ENCODE measurements around the gene ABCB6.

ABCB6 gene

DNA sequence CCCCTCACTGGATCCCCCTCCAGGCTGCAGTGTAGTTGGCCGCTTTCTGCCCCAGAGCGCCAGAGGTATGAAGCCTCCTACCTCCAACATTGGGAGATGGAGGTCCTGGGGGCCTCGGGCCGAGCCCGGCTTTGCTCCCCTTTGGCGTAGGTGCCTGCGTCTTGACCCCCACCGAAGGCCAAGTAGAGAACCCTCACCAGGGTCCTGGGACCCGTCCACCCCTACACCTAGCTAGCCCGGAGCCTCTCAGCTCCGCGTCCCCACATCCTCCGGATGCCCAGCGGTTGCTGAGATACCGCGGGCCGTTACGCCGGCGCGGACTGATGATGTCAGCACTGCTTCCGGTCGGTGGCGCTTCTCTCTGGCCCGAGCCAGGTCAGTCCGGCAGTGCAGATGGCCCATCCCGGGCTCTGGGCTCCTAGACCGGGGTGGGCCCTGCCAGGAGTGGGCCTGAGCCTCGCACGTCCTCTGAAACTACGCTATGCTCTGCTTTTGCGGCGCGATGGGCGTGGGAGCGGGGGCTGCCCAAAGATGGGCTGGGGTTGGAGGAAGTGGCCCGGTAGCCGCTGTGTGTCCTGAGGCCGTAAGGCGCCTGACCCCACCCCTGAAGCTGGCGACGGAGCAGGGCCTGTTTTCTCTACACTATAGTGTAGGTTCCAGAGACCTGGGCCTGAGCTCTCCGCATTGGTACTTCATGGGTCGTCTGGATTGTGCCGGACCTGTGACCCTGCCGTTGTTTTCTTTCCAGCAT, 26.6 kb upstream of the ABCB6 start, which contains the start of the genes GLB1L and STK16:
TSS of gene GLB1L (minus strand) at position 297 of the 751 bp plus-strand sequence. CDS start 1,871 bp downstream, outside the sequence.
TSS of gene STK16 (plus strand) at position 332 of the 751 bp plus-strand sequence. CDS start 521 bp downstream, outside the sequence.
- DNase-seq: peak; percentile 93

DNA sequence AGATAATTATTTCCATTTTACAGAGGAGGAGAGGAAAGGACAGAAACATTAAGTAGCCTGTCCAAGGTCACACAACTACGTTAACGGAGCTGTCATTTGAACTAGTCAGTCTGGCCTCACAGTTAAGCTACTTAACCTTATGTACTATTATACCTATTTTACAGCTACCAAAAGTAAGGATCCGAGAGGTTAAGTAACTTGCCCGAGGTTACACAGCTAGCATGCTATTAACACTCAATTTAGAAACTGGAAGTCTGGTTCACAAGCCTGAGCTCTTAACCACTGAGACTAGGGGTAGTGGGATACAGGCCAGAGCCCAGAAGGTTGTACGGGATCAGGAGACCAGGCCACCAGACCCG, 26.0 kb upstream of the ABCB6 start:
- DNase-seq: no peak

DNA sequence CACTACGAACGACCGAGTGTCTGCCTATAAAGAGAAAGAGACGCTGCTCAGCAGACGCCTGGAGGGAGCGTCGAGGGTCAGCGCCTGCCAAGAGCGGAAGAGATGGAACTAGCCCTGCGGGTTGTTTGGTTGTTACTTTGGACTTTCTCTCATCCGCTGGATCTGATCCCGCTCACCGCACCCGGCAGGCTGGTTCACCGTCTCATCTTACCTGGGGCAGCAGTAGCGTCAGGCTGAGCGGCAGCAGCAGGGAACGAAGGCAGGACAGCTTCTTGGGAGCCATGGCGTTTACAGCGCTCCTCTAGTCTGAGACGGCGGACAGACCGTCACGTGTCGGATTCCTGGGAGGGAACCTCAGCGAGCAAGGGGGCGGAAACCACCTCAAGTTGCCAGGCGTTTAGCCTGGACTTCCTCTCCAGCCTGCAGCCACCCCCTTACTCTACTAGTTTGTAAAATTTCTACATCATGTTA, 24.6 kb upstream of the ABCB6 start:
- peak; percentile 65 for DNase-seq

DNA sequence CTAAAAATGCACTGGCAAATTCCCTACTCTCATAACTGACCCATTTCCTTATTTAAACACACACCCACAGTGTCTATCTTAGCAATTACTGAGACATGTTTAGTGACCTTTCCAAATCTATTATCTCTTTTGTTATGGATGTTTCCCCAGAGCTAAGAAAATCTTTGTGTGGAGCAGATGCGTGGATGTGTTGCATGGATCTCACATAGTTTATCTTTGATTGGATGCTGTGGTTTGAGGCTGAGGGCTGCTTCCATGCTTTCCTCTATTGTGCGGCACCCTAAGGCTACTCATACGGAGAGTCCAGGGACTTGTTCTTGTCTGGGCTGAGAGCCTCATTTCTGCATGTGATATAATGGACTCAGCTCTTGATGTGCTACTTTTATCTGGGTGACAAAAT, 15.6 kb upstream of the ABCB6 start:
- DNase-seq: no peak

DNA sequence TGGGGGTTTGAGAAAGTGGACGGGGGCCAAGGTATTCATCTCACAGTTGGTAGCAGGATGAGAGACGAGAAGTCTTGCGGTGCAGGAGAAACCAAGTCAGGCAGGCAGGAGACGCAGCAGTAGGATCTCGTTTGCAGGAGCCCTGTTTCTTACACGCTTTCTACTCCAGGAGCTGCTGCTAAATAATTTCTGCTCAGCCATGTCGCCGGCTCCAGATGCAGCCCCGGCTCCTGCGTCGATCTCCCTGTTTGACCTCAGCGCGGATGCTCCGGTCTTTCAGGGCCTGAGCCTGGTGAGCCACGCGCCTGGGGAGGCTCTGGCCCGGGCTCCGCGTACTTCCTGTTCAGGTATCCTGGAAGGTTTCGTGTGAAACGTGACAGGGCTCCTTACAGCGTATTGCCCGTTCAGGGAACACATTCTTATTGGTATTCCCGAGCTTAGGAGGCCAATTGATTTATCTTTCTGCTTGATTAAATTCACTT, 11.3 kb upstream of the ABCB6 start:
- DNase-seq: peak; percentile 59

DNA sequence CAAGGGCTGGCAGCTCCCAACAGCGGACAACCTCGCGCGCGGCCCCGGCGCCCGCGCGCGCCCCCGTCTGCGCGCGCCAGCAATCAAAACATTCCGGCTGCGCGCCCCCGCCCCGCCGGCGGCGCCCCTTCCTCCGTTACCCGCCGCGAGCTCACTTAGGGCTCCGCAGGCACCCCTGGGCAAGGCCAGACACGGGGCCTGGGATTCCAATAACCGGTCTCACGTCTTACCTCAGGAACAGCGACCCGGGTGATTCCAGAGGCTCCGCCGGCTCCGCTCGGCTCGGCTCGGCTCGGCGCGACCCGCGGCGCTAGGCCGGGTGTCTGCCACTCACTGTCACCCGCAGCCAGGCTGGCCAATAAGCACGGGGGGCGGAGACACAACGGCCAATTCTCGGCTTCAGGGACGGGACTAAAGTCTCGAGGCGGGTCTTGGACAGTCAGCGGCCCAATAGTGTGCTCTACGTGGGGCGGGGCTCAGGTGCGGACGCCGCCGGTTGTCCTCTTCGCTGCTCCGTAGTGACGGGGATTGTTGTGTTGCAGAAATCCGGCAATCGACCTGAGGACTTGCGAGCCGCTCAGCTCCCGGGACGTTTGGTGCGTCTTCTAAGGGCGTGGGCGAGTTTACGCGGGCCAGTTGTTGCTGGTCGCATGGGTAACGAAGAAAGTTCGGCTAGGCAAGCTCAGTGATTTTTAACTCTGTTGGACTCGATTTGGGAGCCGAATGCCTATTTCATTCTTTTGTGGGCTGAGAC, 10.7 kb upstream of the ABCB6 start, which contains the start of the genes ANKZF1 and ATG9A:
TSS of gene ANKZF1 (plus strand) at position 502 of the 754 bp plus-strand sequence. CDS start 452 bp downstream, outside the sequence.
TSS of gene ATG9A (minus strand) at position 332 of the 754 bp plus-strand sequence. CDS start 1,612 bp downstream, outside the sequence.
- peak; percentile 100 for DNase-seq

DNA sequence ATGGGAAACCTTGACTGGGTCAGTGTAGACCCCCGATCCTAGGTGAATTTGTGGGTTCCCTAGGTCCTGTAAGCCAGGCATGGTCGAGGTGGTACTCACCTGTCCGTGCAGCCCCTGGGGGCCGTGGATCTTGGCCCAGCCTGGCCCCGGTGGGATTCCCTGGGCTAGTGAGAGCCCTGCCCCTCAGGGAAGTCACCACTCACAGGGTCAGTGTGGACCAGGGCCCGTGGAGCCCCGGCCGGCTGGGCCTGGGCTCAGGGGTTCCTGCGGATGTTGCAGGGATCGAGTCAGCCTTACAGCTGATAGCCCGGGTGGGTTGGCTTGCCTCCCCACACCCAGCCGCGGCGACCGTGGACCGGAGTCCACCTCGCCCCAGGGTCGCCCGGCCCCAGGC, 10.2 kb upstream of the ABCB6 start:
- no peak for DNase-seq

DNA sequence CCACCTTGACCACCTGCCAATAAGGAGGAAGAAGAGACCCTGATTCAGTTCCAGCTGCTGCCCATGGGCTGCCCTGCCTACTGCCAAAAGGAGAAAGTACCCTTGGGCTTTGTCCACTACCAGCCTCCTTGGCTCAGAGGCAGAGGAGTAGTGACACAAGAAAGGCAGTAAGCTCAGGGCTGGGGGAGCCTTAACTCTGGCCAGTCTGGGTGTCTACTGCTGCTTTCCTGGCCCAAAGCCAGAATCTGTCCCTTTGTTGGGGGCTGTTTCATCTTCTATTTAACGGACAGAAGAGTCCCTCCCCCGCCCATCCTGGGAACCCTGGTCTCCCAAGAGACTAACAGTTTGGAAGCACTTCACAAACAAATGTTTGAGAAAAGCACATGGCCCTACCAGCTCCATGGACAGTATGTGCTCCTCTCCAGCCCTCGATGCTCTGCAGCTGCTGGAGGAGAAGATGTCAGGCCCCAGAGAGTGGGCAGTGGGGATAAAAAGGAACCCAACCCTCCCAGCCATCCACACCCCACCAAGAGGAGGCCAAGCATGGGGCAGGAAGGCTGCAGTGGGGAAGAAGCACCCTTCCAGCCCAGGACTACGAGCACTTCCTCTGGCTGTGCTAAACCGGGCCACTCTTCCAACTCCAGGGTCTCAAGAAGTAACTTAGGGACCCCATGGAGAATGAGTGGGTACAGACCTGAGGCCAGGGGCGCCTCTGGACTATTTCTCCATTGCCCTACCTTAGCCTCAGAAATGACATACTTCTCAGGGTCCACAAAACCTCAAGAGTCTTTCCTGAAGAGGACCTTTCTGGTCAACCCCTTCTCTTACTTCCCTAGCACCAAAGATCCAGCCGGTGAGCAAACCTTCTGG, 9.5 kb upstream of the ABCB6 start:
- DNase-seq: no peak

DNA sequence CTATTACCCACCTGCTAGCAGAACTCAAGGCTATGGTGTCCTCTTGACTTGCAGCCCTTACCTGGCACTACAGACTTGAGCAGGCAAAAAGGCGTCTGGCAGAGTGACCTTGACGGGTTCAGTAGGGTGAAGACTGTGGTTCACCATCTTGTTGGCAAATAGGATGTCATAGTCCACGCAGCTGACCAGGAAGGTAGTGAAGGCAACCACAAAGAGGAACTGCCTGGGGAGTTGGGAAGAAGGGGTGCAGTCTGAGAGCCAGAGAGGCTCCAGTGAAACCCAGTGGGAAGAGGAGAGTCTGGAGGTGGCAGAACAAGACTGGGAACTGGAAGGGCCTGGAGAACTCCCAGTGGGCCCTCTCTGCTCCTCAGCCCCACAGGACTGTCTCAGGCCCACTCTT, 6.6 kb upstream of the ABCB6 start:
- peak; percentile 60 for DNase-seq

DNA sequence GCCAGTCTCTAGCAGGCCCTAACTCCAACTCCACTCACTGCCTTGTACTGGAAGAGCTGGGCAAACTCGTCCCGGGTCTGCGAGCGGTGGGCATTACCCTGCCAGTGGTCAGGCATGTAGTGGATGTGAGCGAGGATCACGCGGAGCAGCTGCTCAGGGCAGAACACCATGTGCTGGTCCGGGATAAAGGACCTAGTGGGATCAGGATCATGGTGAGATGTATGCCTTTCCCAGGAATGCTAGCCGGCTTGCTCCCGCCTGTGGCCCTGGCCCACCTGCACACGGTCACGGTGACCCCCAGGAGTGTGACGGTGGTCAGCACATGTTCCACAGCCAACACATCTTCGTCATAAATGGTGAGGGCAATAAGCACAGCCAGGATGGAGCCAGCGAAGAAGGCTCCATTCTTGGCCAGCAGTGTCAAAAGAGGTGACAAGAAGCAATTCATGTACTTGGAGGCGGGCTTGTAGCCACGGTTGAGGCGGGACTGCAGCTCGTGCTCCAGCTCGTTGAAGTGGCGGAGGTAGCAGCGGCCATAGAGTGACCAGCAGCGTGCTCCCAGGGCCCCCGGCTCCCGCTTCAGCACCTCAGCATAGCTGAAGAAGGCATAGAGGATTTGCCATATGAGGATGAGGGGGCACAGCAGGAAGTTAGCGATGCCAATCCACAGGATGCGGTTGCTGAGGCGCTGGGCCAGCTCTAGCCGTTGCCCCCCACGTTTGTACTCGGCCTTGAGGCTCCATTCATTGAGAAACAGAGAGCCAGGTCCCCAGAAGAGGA, 5.3 kb upstream of the ABCB6 start:
- DNase-seq: no peak

DNA sequence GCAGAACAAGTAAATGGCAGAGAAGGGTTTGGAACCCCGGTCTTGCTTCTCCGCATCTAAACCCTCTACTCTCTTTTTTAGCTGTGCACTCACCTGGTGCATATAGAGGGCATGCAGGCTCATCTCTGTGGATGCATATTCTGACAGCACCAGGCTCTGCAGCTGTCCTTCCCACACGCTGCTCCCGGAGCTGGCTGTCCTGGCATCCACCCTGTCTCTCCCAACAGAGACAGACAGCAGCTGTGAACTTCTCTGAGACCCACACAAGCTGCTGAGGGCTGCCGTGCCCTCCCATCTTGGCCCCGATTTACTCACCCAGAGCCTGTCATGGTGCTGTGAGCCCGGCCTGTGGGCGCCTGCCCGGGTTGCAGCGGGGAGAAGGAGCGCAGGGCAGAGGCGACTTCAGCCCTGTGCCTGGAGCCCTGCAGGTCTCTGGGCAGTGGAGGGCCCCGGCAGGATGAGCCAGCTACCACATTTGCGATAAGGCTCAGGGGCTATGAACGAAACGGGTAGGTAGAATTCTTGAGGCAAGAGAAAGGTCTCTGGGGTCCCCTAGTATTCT, 3.3 kb upstream of the ABCB6 start:
- DNase-seq: no peak

DNA sequence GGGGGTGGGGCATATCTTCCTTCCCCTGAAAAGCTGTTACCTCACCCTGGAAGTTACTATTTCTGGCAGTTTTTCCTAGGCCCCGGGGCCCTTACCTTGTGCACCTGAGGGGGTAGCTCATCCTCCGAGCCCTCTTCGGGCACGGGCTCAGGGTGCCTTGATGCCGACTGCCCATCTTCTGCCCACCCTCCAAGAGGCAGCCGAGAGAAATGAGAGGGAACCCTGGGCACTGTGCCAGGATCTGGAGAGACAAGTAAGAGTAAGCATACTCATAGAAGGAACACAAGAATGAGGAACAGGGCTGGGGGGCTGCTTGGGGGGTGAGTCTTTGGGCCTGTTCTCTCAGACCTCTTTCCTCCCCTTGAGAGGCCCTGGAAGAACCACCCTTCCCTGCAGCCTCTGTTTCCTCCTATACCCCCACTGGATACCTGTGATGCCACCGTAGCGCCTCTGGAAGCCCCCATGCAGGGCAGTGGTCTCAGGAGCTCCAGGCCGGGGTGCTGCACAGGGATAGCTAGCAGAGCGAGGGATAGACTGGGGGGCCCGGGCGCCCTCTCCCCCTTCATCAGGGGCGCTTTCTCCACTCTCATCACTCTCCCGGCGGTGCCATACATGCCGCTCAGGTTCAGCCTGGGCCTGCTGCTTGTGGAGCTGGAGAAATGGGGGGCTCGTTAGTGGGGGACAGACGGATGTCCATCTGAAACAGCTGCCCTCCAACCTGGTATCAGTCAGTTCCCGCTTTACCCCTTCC, 2.1 kb upstream of the ABCB6 start:
- no peak for DNase-seq

DNA sequence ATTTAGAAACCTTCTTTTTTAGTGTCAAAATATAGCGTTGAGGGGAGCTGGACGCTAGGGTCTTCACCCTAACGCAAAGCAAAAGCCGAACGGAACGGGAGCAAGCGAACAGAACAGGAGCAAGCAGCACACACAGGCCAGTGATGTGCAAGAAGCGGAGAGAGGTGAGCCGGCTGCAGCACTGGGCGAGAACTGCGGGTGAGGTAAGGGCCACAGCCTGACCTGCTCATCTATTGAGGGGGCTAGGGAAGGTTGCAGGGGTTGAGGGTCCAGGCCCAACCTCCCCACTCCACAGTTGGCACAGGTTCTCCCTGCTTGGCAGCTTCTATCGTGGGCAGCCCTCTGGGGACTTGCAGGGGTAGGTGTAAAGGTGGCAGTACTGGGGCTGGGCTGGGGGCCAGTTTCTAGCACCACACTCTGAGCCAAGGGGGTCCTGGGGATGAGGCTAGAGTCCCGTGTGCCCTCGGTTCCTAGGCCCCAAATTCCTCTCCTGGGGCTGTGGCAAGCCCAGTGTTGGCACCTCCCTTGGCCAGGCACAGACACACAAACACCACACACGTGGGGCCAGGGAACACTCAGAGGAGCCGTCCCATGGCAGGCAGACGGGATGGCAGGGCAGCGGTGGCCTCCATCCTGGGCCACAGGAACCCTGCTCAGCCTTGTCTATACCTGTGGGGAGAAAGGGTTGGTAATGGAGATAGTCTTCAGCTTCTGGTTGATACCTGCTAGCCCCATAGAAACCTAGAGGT, 1.2 kb upstream of the ABCB6 start:
- no peak for DNase-seq

DNA sequence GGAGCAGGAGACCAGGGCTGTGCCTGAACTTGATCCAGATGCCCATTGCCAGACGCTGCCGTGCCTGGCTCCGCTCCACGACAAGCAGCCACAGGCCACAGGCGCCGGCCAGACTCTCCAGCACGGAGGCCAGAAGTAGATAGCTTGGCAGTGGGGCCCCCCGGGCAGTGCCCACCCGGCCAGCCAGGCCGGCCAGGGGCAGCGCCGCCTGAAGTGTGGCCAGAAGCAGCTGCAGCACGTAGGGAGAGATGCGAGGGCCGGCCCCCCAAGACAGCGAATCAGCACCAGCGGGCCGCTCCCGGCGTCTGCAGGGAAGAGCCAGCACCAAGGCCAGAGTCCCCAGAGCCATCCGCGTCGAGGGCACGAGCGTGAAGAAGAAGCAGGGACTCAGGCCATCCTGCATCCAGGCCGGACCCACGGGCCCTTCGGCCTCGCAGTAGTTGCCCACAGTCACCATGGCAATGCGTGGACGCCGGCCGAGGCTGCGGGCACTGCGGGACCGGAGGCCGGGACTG, 484 bp downstream of the ABCB6 start:
- peak; percentile 19 for DNase-seq

DNA sequence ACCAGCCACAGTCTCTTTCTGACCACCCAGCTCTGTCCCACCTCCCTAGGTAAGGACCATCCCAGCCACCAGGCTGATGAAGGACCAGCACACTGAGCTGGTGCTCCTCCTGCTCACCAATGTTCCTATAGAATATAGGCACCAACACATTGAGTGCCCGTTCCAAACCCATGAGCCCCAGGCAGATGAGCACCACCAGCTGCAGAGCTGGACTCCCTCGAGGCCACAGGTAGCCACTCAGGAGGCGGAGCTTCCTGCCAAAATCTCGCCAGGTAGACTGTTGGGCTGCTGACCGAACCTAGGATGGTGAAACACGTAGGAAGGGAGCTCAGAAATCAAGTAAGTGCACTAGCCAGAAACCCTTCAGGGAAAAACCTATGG, 2.2 kb downstream of the ABCB6 start:
- DNase-seq: no peak

DNA sequence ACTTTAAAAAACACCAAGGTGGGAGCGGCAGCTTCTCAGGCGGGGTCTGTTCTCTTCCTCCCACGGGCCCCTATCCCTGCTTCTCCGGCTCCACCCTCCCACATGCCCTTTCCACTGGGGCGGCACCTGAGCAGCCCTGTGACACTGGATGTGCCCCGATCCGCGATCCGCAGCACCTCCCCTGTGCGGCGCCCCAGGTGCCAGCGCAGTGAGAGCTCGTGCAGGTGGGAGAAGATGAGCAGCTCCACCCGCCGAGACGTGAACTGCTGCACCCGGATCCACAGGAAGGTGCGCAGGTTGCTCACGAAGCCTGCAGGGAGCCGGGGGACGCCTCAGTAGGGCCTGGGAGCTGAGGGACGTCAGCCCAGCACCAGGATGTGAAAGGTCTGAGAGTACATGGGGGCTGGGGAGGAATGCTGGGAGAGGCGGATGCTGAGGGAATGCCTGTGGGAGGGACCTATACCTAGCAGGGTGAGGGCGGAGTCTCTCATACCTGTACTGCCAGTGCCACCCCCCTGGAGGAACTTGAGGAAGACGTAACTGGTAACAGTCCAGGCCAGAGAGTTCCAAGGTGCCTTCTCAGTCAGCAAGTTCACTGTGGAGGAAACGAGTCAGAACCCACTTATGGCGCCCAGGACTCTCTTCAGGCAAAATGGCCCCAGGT, 2.8 kb downstream of the ABCB6 start:
- DNase-seq: no peak

DNA sequence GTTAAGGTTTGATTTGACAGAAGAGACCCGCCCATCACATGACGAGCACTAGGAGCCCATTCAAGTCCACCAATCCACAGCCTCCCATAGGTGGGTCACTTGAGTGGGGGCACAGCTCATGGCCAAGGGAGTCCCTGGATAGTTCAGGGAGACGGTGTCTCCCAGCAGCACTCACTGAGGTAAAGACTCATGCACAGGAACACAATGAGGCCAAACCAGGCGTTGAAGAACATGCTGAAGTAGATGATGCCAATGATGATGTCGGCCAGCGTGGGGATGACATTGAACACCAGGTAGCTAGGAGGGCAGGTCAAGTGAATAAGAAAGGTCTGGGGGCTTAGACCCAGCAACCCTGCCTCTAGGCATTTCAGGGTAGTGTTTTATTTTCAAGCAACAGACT, 4.0 kb downstream of the ABCB6 start:
- no peak for DNase-seq

DNA sequence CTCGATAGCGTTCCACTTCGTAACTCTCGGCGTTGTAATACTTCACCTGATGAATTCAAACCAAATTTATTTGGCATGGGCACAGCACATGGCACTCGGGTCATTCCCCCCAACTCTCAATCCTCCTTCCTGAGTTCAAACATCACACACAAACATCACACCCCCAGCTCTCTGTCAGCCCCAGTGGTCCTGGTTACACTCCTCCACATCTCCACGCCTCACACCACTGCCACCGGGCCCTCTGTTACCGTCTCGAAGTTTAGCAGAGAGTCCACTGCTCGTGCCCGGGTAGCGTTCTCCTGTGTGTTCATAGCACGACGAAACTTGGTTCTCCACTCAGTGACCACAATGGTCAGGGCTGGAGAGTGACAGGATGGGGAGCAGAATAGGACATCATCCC, 4.6 kb downstream of the ABCB6 start:
- no peak for DNase-seq

DNA sequence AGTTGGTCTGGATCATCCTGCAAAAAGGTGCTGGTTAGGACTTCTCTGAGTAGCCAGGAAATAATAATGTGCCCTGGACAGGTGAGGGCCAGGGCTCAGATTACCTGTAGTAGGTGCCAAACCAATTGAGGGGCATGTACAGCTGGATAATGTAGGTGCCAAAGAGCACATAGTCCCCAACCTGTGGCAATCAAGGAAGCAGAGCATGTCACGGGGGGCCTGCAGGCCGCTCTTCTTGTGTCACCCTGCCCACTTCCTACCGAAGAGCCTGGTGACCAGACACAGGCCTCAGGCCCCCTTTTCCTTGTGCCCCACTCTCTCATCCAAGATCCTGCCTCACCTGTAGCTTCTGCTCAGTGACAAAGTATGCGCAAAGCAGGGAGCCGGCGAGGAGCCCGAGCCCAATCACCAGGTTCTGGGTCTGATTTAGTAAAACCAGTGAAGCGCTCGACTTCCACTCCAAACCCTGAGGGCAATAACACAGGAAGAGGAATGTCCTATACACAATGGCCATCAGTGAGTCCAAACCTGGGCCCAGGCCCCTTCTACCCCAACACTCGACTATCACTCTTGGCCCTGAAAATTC, 5.2 kb downstream of the ABCB6 start:
- DNase-seq: no peak

Measured in inflammatory macrophage treated with lipopolysaccharide for 4 hours (primary cell).